Fibroblast of peridontal ligament (primary cell): Measurements from ENCODE around the gene SAT2.
A peak's percentile ranks its signal among the peaks of the same experiment; 100 is the strongest.
"Not testable (repeated sequence)": the region's sequence is repeated elsewhere in the genome, so short reads cannot be mapped to it uniquely, and the experiment has no call there.

Experiments used
- DNase-seq: peaks from one replicate; pipeline ENCODE4 v3.0.0-alpha.2; 2010; ENCODE audit errors: extremely low read depth

SAT2 gene

GRCh38 chr17:7634384-7634783, 6.8 kb upstream of the SAT2 start:
- DNase-seq: peak; percentile 44

- DNase-seq: no peak
Observed at GRCh38 chr17:7633093-7633492, 5.5 kb upstream of the SAT2 start.

- peak; percentile 62 for DNase-seq
Observed at GRCh38 chr17:7632492-7632894, 4.9 kb upstream of the SAT2 start.

GRCh38 chr17:7631398-7632380, 4.1 kb upstream of the SAT2 start:
- DNase-seq: no peak

- no peak for DNase-seq
Observed at GRCh38 chr17:7629939-7630571, 2.4 kb upstream of the SAT2 start, which contains the start of gene SHBG. SHBG (plus strand) TSS chr17:7630135; CDS start chr17:7630173, 38 bp downstream.

- DNase-seq: no peak
Observed at GRCh38 chr17:7626956-7627249, 718 bp downstream of the SAT2 start.

- DNase-seq: no peak
Observed at GRCh38 chr17:7626307-7626706, 1.3 kb downstream of the SAT2 start.

- DNase-seq: not testable (repeated sequence)
Observed at GRCh38 chr17:7625749-7626148, 1.9 kb downstream of the SAT2 start.

- no peak for DNase-seq
Observed at GRCh38 chr17:7623661-7624060, 4.0 kb downstream of the SAT2 start.

GRCh38 chr17:7620835-7621234, 6.8 kb downstream of the SAT2 start:
- DNase-seq: no peak

- DNase-seq: no peak
Observed at GRCh38 chr17:7618608-7619007, 9.0 kb downstream of the SAT2 start.

GRCh38 chr17:7615265-7615747, 12.3 kb downstream of the SAT2 start:
- no peak for DNase-seq

- peak; percentile 100 for DNase-seq
Observed at GRCh38 chr17:7614425-7615264, 13.0 kb downstream of the SAT2 start, which contains the start of gene FXR2. FXR2 (minus strand) TSS chr17:7614897; CDS start chr17:7614532, 365 bp downstream.

- peak; percentile 35 for DNase-seq
Observed at GRCh38 chr17:7613769-7614424, 13.7 kb downstream of the SAT2 start.

GRCh38 chr17:7612294-7612640, 15.4 kb downstream of the SAT2 start:
- DNase-seq: no peak

- no peak for DNase-seq
Observed at GRCh38 chr17:7611635-7612293, 15.9 kb downstream of the SAT2 start.

GRCh38 chr17:7610641-7611040, 17.0 kb downstream of the SAT2 start:
- DNase-seq: no peak

- no peak for DNase-seq
Observed at GRCh38 chr17:7606280-7606679, 21.3 kb downstream of the SAT2 start.

GRCh38 chr17:7597561-7597960, 30.1 kb downstream of the SAT2 start:
- DNase-seq: not testable (repeated sequence)

GRCh38 chr17:7593296-7593695, 34.3 kb downstream of the SAT2 start:
- DNase-seq: no peak
